GM19035 (cell line): ENCODE measurements around the gene DAAM1.

Experiments used
- ATAC-seq: cut with Tn5 transposase; IDR thresholded peaks from one replicate; pipeline ENCODE4 v1.9.1; 2021; ENCODE audit not compliant: unreplicated experiment

Gene DAAM1

GRCh38 chr14:59407246-59408010 is 219.0 kb downstream of the DAAM1 start:
- no peak for ATAC-seq

GRCh38 chr14:59415836-59416602 is 227.6 kb downstream of the DAAM1 start:
- no peak for ATAC-seq

DNA sequence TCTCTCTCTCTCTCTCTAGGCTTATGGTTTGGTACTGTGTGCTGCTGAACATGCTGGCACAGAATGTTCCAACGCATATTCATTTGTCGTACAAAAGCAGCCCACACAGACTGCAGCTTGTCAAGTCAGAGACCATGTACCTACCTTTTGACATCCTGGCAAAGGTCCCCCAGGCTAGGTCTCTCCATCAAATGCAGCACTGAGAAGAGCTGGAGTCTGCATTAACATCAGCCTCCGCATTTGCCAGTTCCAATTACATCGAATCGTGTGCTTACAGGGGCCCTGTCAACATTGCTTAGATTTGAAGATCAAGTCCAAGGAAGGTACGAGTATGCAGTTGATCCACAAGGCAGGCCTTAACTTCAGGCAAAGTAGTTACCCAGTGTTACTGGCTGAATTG is 228.8 kb downstream of the DAAM1 start:
- no peak for ATAC-seq

- no peak for ATAC-seq
These were observed 230.8 kb downstream of the DAAM1 start for GRCh38 chr14:59419303-59419702.
